Vagina (tissue), 2 donors: ENCODE data around the gene KCNH1. TPM values are rescaled to one million over a fixed set of nuclear protein-coding genes. Genes with fewer than 3 reads are reported as not detected.

Experiments used
- DNase-seq, 2 donors: peaks; one replicate each; pipeline ENCODE4 v3.0.0-alpha.2; 2017; ENCODE audit errors: extremely low spot score in 2 of 2
- H3K27ac ChIP-seq: fragments of 200-600 bp; sonication (generic); one replicate; pipeline ENCODE4 v1.5.1; 2019
- H3K27me3 ChIP-seq: fragments of 200-600 bp; sonication (generic); one replicate; pipeline ENCODE4 v1.5.1; 2019
- H3K36me3 ChIP-seq, 2 donors: fragments of 200-600 bp; sonication (generic); one replicate each; pipeline ENCODE4 v1.5.1; 2017 to 2019
- H3K4me1 ChIP-seq: fragments of 200-600 bp; sonication (generic); one replicate; pipeline ENCODE4 v1.5.1; 2019
- H3K4me3 ChIP-seq, 2 donors: fragments of 200-600 bp; sonication (generic); 1 replicate in 1 of 2; 2 replicates in 1 of 2; pipeline ENCODE4 v1.5.1; 2016 to 2019
- H3K9me3 ChIP-seq: fragments of 200-600 bp; sonication (generic); one replicate; pipeline ENCODE4 v1.5.1; 2019
- POLR2A ChIP-seq, 2 donors: fragments of 450-650 bp; IDR thresholded peaks; one replicate each; pipeline ENCODE4 v1.6.1; 2017; ENCODE audit warnings: antibody characterized with exemption in 2 of 2, mild to moderate bottlenecking in 2 of 2, moderate library complexity in 2 of 2
- POLR2AphosphoS5 ChIP-seq, 2 donors: sonication (generic); formaldehyde crosslinking; IDR thresholded peaks; one replicate each; pipeline ENCODE4 v1.9.0; 2017; ENCODE audit warnings: antibody characterized with exemption in 2 of 2, mild to moderate bottlenecking in 2 of 2, low read depth in 1 of 2; ENCODE audit not compliant: insufficient read depth in 1 of 2
- intact Hi-C: fragments of 100-400 bp; cut with DNase I; formaldehyde crosslinking; loops from one replicate; pipeline ENCODE4 v1.15.1; 2023
- total RNA-seq: library from RNA; depleted of rRNA; stranded (reverse); fragments of >200 nt; gene quantifications from one replicate; pipeline ENCODE4 v1.2.3, GENCODE V29; 2016
- TF ChIP-seq, protein P1 (sequence below), 3 experiments: fragments of 450-650 bp in 2 of 3; fragments of 200-600 bp in 1 of 3; sonication (generic) in 1 of 3; IDR thresholded peaks; one replicate each; pipeline ENCODE4 v1.5.1; 2017 to 2019; ENCODE audit warnings: antibody characterized with exemption in 3 of 3, mild to moderate bottlenecking in 2 of 3, moderate library complexity in 2 of 3

Gene KCNH1
- total RNA-seq, 1 donor from 2014 or later: 3.9 TPM

- intact Hi-C loops: no loop called here
- Histone ChIP-seq H3K36me3 (no peaks in the 10 kb centered on the region), H3K27ac (no peak overlapping the region), H3K4me1 (no peaks in the 10 kb centered on the region), H3K9me3 (no peaks in the 10 kb centered on the region), H3K27me3 (no peaks in the 10 kb centered on the region), H3K4me3 (no peak overlapping the region)
- DNase-seq: no peak
- TF ChIP-seq POLR2A (IDR thresholded peaks at IDR 0.05) (no peak), POLR2AphosphoS5 (IDR thresholded peaks at IDR 0.05; ENCODE audit: insufficient read depth in 1 of 2, low read depth in 1 of 2) (no peak)
- TF ChIP-seq, protein P1, sequence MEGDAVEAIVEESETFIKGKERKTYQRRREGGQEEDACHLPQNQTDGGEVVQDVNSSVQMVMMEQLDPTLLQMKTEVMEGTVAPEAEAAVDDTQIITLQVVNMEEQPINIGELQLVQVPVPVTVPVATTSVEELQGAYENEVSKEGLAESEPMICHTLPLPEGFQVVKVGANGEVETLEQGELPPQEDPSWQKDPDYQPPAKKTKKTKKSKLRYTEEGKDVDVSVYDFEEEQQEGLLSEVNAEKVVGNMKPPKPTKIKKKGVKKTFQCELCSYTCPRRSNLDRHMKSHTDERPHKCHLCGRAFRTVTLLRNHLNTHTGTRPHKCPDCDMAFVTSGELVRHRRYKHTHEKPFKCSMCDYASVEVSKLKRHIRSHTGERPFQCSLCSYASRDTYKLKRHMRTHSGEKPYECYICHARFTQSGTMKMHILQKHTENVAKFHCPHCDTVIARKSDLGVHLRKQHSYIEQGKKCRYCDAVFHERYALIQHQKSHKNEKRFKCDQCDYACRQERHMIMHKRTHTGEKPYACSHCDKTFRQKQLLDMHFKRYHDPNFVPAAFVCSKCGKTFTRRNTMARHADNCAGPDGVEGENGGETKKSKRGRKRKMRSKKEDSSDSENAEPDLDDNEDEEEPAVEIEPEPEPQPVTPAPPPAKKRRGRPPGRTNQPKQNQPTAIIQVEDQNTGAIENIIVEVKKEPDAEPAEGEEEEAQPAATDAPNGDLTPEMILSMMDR (IDR thresholded peaks at IDR 0.05): no peak
Measured at GRCh38 chr1:210796421-210796820, 337.5 kb downstream of the KCNH1 start.

- Histone ChIP-seq H3K4me1 (no peaks in the 10 kb centered on the region), H3K9me3 (no peaks in the 10 kb centered on the region), H3K4me3 (no peak overlapping the region), H3K27me3 (no peaks in the 10 kb centered on the region), H3K27ac (no peak overlapping the region), H3K36me3 (no peaks in the 10 kb centered on the region)
- intact Hi-C loops: no loop called here
- DNase-seq: no peak
- TF ChIP-seq POLR2A (IDR thresholded peaks at IDR 0.05): no peak
- TF ChIP-seq, protein P1 (IDR thresholded peaks at IDR 0.05): no peak
- no peak for TF ChIP-seq POLR2AphosphoS5 (IDR thresholded peaks at IDR 0.05; ENCODE audit: insufficient read depth in 1 of 2, low read depth in 1 of 2)
Measured at GRCh38 chr1:210794445-210794844, 339.5 kb downstream of the KCNH1 start.

DNA sequence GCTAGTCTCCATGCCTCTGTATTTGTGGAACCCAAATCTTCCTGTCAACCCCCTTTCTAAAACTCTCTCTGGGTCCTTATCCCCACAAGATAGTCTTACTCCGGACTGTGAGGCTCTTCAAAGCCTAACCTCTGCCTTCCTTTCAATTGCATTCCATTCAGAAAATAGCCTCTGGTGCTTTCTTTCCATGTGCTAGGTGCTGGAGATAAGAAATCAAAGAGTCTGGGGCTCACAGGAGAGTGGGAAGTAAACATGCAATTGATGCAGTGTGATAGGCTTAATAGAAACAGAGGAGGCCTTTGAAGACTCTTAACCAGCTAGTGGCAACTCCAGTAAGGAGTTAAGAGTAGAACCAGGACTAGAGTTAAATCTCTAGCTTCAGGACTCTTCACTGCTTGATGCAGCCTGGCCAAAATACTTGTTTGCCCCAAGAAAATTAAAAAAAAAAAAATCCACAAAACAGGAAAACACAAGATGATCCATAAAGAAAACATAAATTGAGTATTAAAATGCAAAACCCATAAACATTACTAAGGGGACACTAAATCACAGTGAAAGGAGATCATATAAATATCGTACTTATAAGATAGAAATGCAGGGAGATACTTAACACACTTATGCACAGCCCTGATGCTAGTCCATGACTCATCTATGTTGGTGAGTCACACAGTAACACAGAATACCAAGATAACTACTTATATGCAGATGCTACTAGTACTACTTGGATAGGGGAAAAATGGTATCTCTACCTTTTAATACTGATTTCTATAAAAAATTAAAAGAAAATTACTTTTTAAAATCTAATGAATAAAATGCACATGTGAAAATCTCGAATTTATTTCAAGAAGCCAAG, 341.5 kb downstream of the KCNH1 start:
- TF ChIP-seq POLR2A (IDR thresholded peaks at IDR 0.05) (no peak), POLR2AphosphoS5 (IDR thresholded peaks at IDR 0.05; ENCODE audit: insufficient read depth in 1 of 2, low read depth in 1 of 2) (no peak)
- TF ChIP-seq, protein P1 (IDR thresholded peaks at IDR 0.05): no peak
- no peak for DNase-seq
- Histone ChIP-seq H3K4me1 (no peaks in the 10 kb centered on the region), H3K9me3 (no peaks in the 10 kb centered on the region), H3K27ac (no peak overlapping the region), H3K27me3 (no peaks in the 10 kb centered on the region), H3K36me3 (no peaks in the 10 kb centered on the region), H3K4me3 (no peak overlapping the region)
- intact Hi-C loops: no loop called here

DNA sequence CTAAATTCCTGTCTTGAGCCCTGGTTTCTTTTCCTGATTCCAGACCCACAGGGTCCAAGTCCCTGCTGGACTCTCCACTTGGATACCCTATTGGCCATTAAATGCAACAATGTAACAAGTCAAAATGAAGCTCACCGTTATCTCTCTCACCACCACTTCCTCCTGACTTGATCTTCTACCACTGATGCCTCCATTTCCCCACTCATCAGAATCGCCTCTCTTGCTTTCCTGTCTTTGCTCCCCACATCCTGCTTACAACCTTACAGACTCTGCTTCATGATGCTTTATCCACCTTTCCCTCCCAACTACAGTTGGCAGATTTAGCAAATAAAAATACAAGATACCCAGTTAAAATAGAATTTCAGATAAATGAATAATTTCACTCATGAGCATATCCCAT, 343.8 kb downstream of the KCNH1 start:
- Histone ChIP-seq H3K4me1 (no peaks in the 10 kb centered on the region), H3K27ac (no peak overlapping the region), H3K27me3 (no peaks in the 10 kb centered on the region), H3K4me3 (no peak overlapping the region), H3K36me3 (no peaks in the 10 kb centered on the region), H3K9me3 (no peaks in the 10 kb centered on the region)
- intact Hi-C loops: no loop called here
- no peak for TF ChIP-seq POLR2A (IDR thresholded peaks at IDR 0.05)
- TF ChIP-seq POLR2AphosphoS5 (IDR thresholded peaks at IDR 0.05; ENCODE audit: insufficient read depth in 1 of 2, low read depth in 1 of 2): no peak
- TF ChIP-seq, protein P1 (IDR thresholded peaks at IDR 0.05): no peak
- DNase-seq: no peak

- intact Hi-C loops: no loop called here
- DNase-seq: no peak
- Histone ChIP-seq H3K9me3 (no peaks in the 10 kb centered on the region), H3K4me1 (no peaks in the 10 kb centered on the region), H3K4me3 (no peak overlapping the region), H3K27me3 (no peaks in the 10 kb centered on the region), H3K27ac (no peak overlapping the region), H3K36me3 (no peaks in the 10 kb centered on the region)
- TF ChIP-seq POLR2AphosphoS5 (IDR thresholded peaks at IDR 0.05; ENCODE audit: insufficient read depth in 1 of 2, low read depth in 1 of 2): no peak
- TF ChIP-seq, protein P1 (IDR thresholded peaks at IDR 0.05): no peak
- no peak for TF ChIP-seq POLR2A (IDR thresholded peaks at IDR 0.05)
Measured at GRCh38 chr1:210787800-210788199, 346.1 kb downstream of the KCNH1 start.
